Amniotic epithelial cell (primary cell): ENCODE measurements around the gene GPATCH1.

Experiments used
- DNase-seq: peaks from one replicate; pipeline ENCODE4 v3.0.0-alpha.2; 2010; ENCODE audit warnings: low read depth

GPATCH1 gene

GRCh38 chr19:33063753-33064457 is 17.1 kb upstream of the GPATCH1 start:
- DNase-seq: no peak

GRCh38 chr19:33064458-33064791 is 16.6 kb upstream of the GPATCH1 start:
- DNase-seq: no peak

- DNase-seq: peak; percentile 58
Observed at GRCh38 chr19:33064792-33065550, 16.0 kb upstream of the GPATCH1 start, which contains the start of gene RHPN2. Gene RHPN2 (minus strand): TSS chr19:33064888. CDS start chr19:33064852, 36 bp downstream.

GRCh38 chr19:33066543-33066942 is 14.4 kb upstream of the GPATCH1 start:
- no peak for DNase-seq

GRCh38 chr19:33067121-33067520 is 13.9 kb upstream of the GPATCH1 start:
- no peak for DNase-seq

- DNase-seq: no peak
Observed at GRCh38 chr19:33071887-33072286, 9.1 kb upstream of the GPATCH1 start.

GRCh38 chr19:33075519-33075918 is 5.5 kb upstream of the GPATCH1 start:
- no peak for DNase-seq

- DNase-seq: no peak
Observed at GRCh38 chr19:33085570-33086128, 4.7 kb downstream of the GPATCH1 start.

GRCh38 chr19:33086955-33087354 is 6.0 kb downstream of the GPATCH1 start:
- DNase-seq: no peak

GRCh38 chr19:33089010-33089409 is 8.0 kb downstream of the GPATCH1 start:
- DNase-seq: no peak

GRCh38 chr19:33090179-33090578 is 9.2 kb downstream of the GPATCH1 start:
- no peak for DNase-seq

GRCh38 chr19:33093420-33094210 is 12.6 kb downstream of the GPATCH1 start:
- DNase-seq: no peak

GRCh38 chr19:33094436-33095067 is 13.6 kb downstream of the GPATCH1 start:
- no peak for DNase-seq

GRCh38 chr19:33096005-33096404 is 15.0 kb downstream of the GPATCH1 start:
- DNase-seq: no peak

GRCh38 chr19:33098055-33098534 is 17.1 kb downstream of the GPATCH1 start:
- DNase-seq: peak; percentile 59

GRCh38 chr19:33100894-33101644 is 20.1 kb downstream of the GPATCH1 start:
- peak; percentile 16 for DNase-seq

- DNase-seq: no peak
Observed at GRCh38 chr19:33102893-33103292, 21.9 kb downstream of the GPATCH1 start.

- no peak for DNase-seq
Observed at GRCh38 chr19:33108161-33108560, 27.2 kb downstream of the GPATCH1 start.

GRCh38 chr19:33110137-33110910 is 29.3 kb downstream of the GPATCH1 start:
- DNase-seq: peak; percentile 46

- DNase-seq: no peak
Observed at GRCh38 chr19:33111587-33111986, 30.6 kb downstream of the GPATCH1 start.
